Measurements from ENCODE around the gene MRPS25.

MRPS25 gene

DNA sequence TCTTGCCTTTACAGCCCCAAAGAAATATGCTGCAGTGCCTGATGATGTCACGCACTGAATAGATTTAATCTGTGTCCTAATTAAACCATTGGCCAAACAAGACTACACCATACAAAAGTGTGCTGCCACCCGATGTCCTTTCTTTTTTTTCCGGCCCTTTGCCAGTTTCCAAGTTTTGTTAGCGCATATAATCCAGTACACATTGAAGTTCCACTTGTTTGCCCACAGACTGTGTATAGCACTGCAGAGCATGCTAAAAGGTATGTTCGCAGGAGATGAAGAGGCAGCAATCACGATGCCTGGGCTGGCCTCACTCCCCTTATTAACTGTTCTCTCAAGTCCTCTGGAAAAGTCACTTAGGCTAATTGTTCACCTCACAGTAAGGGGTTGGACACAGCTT lies 26.8 kb downstream of the MRPS25 start:
- TF ChIP-seq, protein P1, sequence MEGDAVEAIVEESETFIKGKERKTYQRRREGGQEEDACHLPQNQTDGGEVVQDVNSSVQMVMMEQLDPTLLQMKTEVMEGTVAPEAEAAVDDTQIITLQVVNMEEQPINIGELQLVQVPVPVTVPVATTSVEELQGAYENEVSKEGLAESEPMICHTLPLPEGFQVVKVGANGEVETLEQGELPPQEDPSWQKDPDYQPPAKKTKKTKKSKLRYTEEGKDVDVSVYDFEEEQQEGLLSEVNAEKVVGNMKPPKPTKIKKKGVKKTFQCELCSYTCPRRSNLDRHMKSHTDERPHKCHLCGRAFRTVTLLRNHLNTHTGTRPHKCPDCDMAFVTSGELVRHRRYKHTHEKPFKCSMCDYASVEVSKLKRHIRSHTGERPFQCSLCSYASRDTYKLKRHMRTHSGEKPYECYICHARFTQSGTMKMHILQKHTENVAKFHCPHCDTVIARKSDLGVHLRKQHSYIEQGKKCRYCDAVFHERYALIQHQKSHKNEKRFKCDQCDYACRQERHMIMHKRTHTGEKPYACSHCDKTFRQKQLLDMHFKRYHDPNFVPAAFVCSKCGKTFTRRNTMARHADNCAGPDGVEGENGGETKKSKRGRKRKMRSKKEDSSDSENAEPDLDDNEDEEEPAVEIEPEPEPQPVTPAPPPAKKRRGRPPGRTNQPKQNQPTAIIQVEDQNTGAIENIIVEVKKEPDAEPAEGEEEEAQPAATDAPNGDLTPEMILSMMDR (IDR thresholded peaks at IDR 0.05; ENCODE audit: insufficient read depth, low read depth, low read length, missing control alignments), result no peak
- H3K4me3 ChIP-seq (ENCODE audit: low read depth, low read length), result no peak overlapping the region
- DNase-seq (ENCODE audit: low read depth), result no peak

DNA sequence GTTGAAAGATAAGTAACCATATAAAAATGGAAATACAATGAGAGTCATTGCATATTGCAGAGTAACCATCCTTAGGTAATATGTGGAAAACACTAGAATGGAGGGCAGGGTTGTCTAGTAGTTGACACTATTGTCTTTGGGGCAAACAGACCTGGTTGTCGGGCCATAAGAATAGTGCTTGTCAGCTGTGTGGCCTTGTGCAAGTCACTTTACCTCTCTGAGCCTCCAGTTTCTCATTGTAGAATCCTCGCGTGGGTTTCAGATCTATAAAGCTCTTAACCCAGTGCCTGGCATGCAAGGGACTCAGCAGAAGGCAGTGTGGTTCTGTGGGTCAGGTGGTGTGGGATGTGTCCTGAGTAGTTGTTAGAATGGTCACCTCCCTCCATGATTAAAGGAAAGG lies 32.0 kb downstream of the MRPS25 start:
- TF ChIP-seq, protein P1 (IDR thresholded peaks at IDR 0.05; ENCODE audit: insufficient read depth, low read depth, low read length, missing control alignments), result no peak
- DNase-seq (ENCODE audit: low read depth), result no peak
- no peak overlapping the region for H3K4me3 ChIP-seq (ENCODE audit: low read depth, low read length)

DNA sequence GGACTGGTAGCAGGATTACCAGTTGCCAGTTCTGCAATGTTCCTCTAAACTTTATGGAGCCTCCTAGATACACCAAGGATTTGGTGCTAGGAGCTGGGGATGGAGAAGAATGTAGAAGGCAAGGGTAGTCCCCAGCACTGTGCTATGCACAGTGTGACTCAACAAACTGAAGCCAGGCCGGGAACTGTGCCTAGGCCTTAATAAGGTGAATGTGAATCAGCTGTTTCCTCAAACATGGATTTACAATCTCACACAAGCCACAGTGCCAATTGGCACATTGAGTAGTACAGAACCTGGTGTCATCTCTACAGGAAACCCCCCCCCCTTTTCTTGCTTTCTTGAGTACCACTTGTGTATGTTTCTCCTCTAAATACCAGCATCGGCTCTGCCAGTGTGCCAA lies 32.5 kb downstream of the MRPS25 start:
- H3K4me3 ChIP-seq (ENCODE audit: low read depth, low read length), result no peak overlapping the region
- TF ChIP-seq, protein P1 (IDR thresholded peaks at IDR 0.05; ENCODE audit: insufficient read depth, low read depth, low read length, missing control alignments), result no peak
- DNase-seq (ENCODE audit: low read depth), result no peak

DNA sequence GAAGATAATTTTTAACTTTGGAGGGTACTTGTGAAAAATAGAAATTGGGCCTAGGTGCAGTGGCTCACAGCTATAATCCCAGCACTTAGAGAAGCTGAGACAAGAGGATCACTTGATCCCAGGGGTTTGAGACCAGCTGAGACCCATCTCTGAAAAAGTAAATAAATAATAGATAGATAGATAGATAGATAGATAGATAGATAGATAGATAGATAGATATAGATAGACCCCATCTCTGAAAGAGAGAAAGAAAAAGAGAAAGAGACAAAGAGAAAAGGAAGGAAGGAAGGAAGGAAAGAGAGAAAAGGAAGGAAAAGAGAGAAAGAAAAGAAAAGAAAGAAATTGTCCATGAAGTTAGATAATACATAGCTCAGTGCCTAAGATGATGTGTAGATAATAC lies 35.5 kb downstream of the MRPS25 start:
- DNase-seq (ENCODE audit: low read depth), result no peak
- no peak overlapping the region for H3K4me3 ChIP-seq (ENCODE audit: low read depth, low read length)
- TF ChIP-seq, protein P1 (IDR thresholded peaks at IDR 0.05; ENCODE audit: insufficient read depth, low read depth, low read length, missing control alignments), result no peak

DNA sequence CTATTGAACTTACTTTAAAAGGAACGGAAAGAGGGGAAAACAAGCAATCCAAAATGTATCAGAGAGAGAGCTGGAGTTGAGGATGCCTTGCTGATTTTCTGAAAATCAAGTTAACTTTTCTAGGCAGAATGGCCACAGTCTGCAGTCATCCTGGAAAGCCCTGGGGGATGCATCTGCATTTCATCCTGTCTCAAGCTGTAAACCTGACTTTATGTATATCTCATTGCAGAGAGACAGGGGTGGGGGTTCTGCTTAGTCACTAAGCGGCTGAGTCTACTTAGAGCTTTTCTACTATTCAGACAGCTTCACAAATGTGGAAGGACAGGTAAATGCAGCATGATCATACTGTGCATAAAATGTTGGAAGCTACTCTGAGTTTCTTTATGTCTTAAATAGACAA lies 41.4 kb downstream of the MRPS25 start:
- TF ChIP-seq, protein P1 (IDR thresholded peaks at IDR 0.05; ENCODE audit: insufficient read depth, low read depth, low read length, missing control alignments), result no peak
- no peak overlapping the region for H3K4me3 ChIP-seq (ENCODE audit: low read depth, low read length)
- no peak for DNase-seq (ENCODE audit: low read depth)

DNA sequence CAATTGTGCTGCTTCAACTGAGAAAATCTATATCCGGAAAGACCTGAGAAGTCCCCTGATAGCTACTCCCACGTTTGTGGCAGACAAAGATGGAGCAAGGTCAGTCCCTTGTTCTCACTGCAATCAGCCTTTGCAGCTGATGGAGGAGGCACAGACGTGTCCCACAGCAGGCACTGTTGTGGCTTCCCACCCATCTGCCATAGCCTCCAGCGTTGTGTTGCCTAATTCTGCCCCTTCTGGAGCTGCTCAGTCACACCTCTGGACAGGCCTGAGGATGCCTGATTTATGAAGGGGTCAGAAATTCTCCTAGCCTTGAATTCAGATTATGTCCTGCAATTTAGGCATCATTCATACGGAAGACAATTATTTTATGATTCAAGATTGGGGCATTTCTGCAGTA lies 41.9 kb downstream of the MRPS25 start:
- no peak for DNase-seq (ENCODE audit: low read depth)
- TF ChIP-seq, protein P1 (IDR thresholded peaks at IDR 0.05; ENCODE audit: insufficient read depth, low read depth, low read length, missing control alignments), result no peak
- H3K4me3 ChIP-seq (ENCODE audit: low read depth, low read length), result no peak overlapping the region

DNA sequence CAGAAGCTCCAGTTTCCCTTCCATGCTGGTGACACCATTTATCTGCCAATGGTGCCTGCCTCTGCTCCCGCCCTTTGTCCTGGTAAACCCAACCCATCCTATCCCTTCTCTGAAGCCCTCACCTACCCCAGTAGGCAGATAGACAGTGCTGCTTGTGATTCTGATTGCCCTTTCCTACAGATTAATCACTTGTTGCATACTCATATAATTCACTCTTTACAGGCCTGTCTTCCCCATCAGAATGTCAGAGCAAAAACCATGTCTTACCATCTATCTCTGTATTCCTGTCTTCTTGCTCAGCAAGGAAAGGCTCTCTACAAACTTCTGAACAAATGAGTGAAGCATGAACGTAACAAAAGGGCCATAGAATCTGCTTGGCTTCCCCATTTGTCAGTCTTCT lies 47.9 kb downstream of the MRPS25 start:
- TF ChIP-seq, protein P1 (IDR thresholded peaks at IDR 0.05; ENCODE audit: insufficient read depth, low read depth, low read length, missing control alignments), result no peak
- no peak for DNase-seq (ENCODE audit: low read depth)
- H3K4me3 ChIP-seq (ENCODE audit: low read depth, low read length), result no peak overlapping the region
